Measurements from ENCODE around the gene DNMT3L.

The DNMT3L gene

GRCh38 chr21:44261675-44262295 lies at the start of gene DNMT3L:
Gene DNMT3L (minus strand): TSS chr21:44261897. CDS start chr21:44261259, 638 bp downstream.
- H2AFZ ChIP-seq (ENCODE audit: low read length): no peak within 1 kb of the TSS
- H4K20me1 ChIP-seq (ENCODE audit: insufficient read depth, low read length, poor library complexity, severe bottlenecking): no peaks in the 10 kb centered on the region
- no peak within 1 kb of the TSS for H3K4me2 ChIP-seq (ENCODE audit: low read depth, low read length, poor library complexity, severe bottlenecking)
- no peaks in the 10 kb centered on the region for H3K79me2 ChIP-seq (ENCODE audit: insufficient read depth, low read length)
- no peaks in the 10 kb centered on the region for H3K27me3 ChIP-seq (ENCODE audit: insufficient read depth, low read length, poor library complexity, severe bottlenecking)
- no peaks in the 10 kb centered on the region for H3K9me3 ChIP-seq (ENCODE audit: insufficient read depth, low read depth, low read length)
- no peak within 1 kb of the TSS for H3K4me3 ChIP-seq (ENCODE audit: low read length, poor library complexity, severe bottlenecking)
- no peaks in the 10 kb centered on the region for H3F3A ChIP-seq (ENCODE audit: low read depth)
- no peak for TF ChIP-seq CTCF (conservative IDR thresholded peaks at IDR 0.05; ENCODE audit: low read length)
- TF ChIP-seq EZH2phosphoT487 (IDR thresholded peaks at IDR 0.05; ENCODE audit: borderline replicate concordance): no peak
- no peaks in the 10 kb centered on the region for H3K9me2 ChIP-seq (replicated peaks; ENCODE audit: low read depth, low read length)
- no peaks in the 10 kb centered on the region for H3K36me3 ChIP-seq (ENCODE audit: insufficient read depth, low read length)
- no peak within 1 kb of the TSS for H3K9ac ChIP-seq (ENCODE audit: low read depth, low read length, poor library complexity, severe bottlenecking)
- H3K4me1 ChIP-seq (ENCODE audit: insufficient read depth, low read length, poor library complexity, severe bottlenecking): no peaks in the 10 kb centered on the region

GRCh38 chr21:44310628-44311507 lies 49.2 kb upstream of the DNMT3L start:
- no peak overlapping the region for H2AFZ ChIP-seq (ENCODE audit: low read length)
- H3K4me2 ChIP-seq (ENCODE audit: low read depth, low read length, poor library complexity, severe bottlenecking): no peak overlapping the region
- H3K9me3 ChIP-seq (ENCODE audit: insufficient read depth, low read depth, low read length): no peaks in the 10 kb centered on the region
- H3K9ac ChIP-seq (ENCODE audit: low read depth, low read length, poor library complexity, severe bottlenecking): no peak overlapping the region
- TF ChIP-seq EZH2phosphoT487 (IDR thresholded peaks at IDR 0.05; ENCODE audit: borderline replicate concordance): no peak
- no peak for TF ChIP-seq CTCF (conservative IDR thresholded peaks at IDR 0.05; ENCODE audit: low read length)
- H3K27me3 ChIP-seq (ENCODE audit: insufficient read depth, low read length, poor library complexity, severe bottlenecking): no peaks in the 10 kb centered on the region
- H3K4me1 ChIP-seq (ENCODE audit: insufficient read depth, low read length, poor library complexity, severe bottlenecking): no peaks in the 10 kb centered on the region
- H3K4me3 ChIP-seq (ENCODE audit: low read length, poor library complexity, severe bottlenecking): no peak overlapping the region
- no peaks in the 10 kb centered on the region for H3K9me2 ChIP-seq (replicated peaks; ENCODE audit: low read depth, low read length)
- H3K36me3 ChIP-seq (ENCODE audit: insufficient read depth, low read length): peaks cover 64% of the 10 kb centered on the region; the same call in 1 of the 2 replicates
- peaks cover 10% of the 10 kb centered on the region for H4K20me1 ChIP-seq (ENCODE audit: insufficient read depth, low read length, poor library complexity, severe bottlenecking)
- H3F3A ChIP-seq (ENCODE audit: low read depth): no peaks in the 10 kb centered on the region
- H3K79me2 ChIP-seq (ENCODE audit: insufficient read depth, low read length): peaks cover 9% of the 10 kb centered on the region; the same call in 1 of the 2 replicates

- Histone ChIP-seq H3K36me3 (ENCODE audit: insufficient read depth, low read length) (peaks cover 39% of the 10 kb centered on the region; the same call in 1 of the 2 replicates), H3F3A (ENCODE audit: low read depth) (no peaks in the 10 kb centered on the region), H4K20me1 (ENCODE audit: insufficient read depth, low read length, poor library complexity, severe bottlenecking) (peaks cover 34% of the 10 kb centered on the region), H3K4me2 (ENCODE audit: low read depth, low read length, poor library complexity, severe bottlenecking) (no peak overlapping the region), H3K9me3 (ENCODE audit: insufficient read depth, low read depth, low read length) (no peaks in the 10 kb centered on the region), H3K4me3 (ENCODE audit: low read length, poor library complexity, severe bottlenecking) (no peak overlapping the region), H3K4me1 (ENCODE audit: insufficient read depth, low read length, poor library complexity, severe bottlenecking) (peaks cover 29% of the 10 kb centered on the region), H3K9me2 (replicated peaks; ENCODE audit: low read depth, low read length) (no peaks in the 10 kb centered on the region), H3K27me3 (ENCODE audit: insufficient read depth, low read length, poor library complexity, severe bottlenecking) (no peaks in the 10 kb centered on the region), H2AFZ (ENCODE audit: low read length) (no peak overlapping the region), H3K9ac (ENCODE audit: low read depth, low read length, poor library complexity, severe bottlenecking) (no peak overlapping the region), H3K79me2 (ENCODE audit: insufficient read depth, low read length) (peaks cover 46% of the 10 kb centered on the region)
- no peak for TF ChIP-seq EZH2phosphoT487 (IDR thresholded peaks at IDR 0.05; ENCODE audit: borderline replicate concordance)
- no peak for TF ChIP-seq CTCF (conservative IDR thresholded peaks at IDR 0.05; ENCODE audit: low read length)
Observed at GRCh38 chr21:44306936-44307704, 45.4 kb upstream of the DNMT3L start.

All from Loucy (cell line).